Body of pancreas (tissue), 4 donors: ENCODE measurements around the gene TBCE. TPM values are rescaled to one million over a fixed set of nuclear protein-coding genes. Genes with fewer than 3 reads are reported as not detected.

Experiments
- ATAC-seq: fragments of 150-250 bp; one replicate; pipeline ENCODE4 v1.9.1; 2016
- DNase-seq, 4 donors: peaks; one replicate each; pipeline ENCODE4 v3.0.0-alpha.2; 2019
- H3K27ac ChIP-seq, 4 donors: fragments of 200-600 bp; sonication (generic); 1 replicate in 3 of 4; 2 replicates in 1 of 4; pipeline versions ENCODE4 v1.5.1 to v1.6.1; 2016 to 2019; ENCODE audit warnings: mild to moderate bottlenecking in 1 of 4, mixed read lengths in 1 of 4, moderate library complexity in 1 of 4
- H3K27me3 ChIP-seq, 2 donors: fragments of 200-600 bp; sonication (generic); one replicate each; pipeline ENCODE4 v1.6.0; 2016; ENCODE audit warnings: mild to moderate bottlenecking in 1 of 2
- H3K36me3 ChIP-seq, 2 donors: fragments of 200-600 bp; sonication (generic); replicated peaks in 1 of 2; 2 replicates each; pipeline ENCODE4 v1.5.1; 2016; ENCODE audit warnings: low read depth in 2 of 2; ENCODE audit not compliant: insufficient read depth in 1 of 2
- H3K4me1 ChIP-seq: fragments of 200-600 bp; sonication (generic); one replicate; pipeline ENCODE4 v1.6.0; 2016
- H3K4me3 ChIP-seq, 2 donors: fragments of 200-600 bp; sonication (generic); 1 replicate in 1 of 2; 2 replicates in 1 of 2; pipeline ENCODE4 v1.5.1; 2016 to 2019
- H3K9me3 ChIP-seq, 3 donors: fragments of 200-600 bp; sonication (generic); 1 replicate in 2 of 3; 2 replicates in 1 of 3; pipeline ENCODE4 v1.5.1; 2016
- POLR2A ChIP-seq, 3 donors: fragments of 450-650 bp; IDR thresholded peaks; one replicate each; pipeline ENCODE4 v1.6.1; 2016; ENCODE audit warnings: antibody characterized with exemption in 3 of 3, mild to moderate bottlenecking in 2 of 3
- WGBS, 2 donors: methylation state at CpG; one replicate each; pipeline ENCODE4 v1.1.5; 2017; 5-methylcytosine and 5-hydroxymethylcytosine counted together
- intact Hi-C: fragments of 100-400 bp; cut with DNase I; formaldehyde crosslinking; loops from one replicate; pipeline ENCODE4 v1.15.1; 2023
- total RNA-seq, 2 donors: library from RNA; depleted of rRNA; stranded (reverse); fragments of >200 nt; gene quantifications; one replicate each; pipeline ENCODE4 v1.1.0, GENCODE V29; 2016
- TF ChIP-seq, protein P1 (sequence below), 7 experiments: fragments of 450-650 bp in 4 of 7; fragments of 200-600 bp in 3 of 7; sonication (generic) in 3 of 7; IDR thresholded peaks; one replicate each; pipeline ENCODE4 v1.5.1; 2016 to 2019; ENCODE audit warnings: antibody characterized with exemption in 7 of 7

The TBCE gene
- total RNA-seq, 2 donors from 2014 or later = 15.0 to 22.1 TPM

DNA sequence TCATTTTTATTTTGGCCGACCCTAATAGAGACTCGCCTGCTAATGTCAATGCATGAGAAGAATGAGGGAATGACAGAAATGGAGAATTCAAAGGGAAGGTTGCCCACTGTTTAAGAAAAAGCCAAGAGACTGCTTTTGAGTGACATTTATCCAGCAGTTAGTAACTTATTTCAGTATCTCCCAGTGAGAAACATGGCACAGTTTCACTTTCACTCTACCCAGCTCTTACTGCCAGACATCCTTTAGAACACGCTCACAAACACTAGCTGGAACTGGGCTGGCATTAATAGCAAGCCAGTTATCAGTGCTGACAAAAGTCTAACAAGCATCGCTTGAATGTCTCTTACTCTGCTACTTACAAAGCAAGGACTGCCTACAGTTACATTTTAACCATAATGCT lies 30.3 kb upstream of the TBCE start:
- H3K27ac ChIP-seq = peak overlapping the region in 2 of 4 donors; percentile 19 to 66
- ATAC-seq (no peak), DNase-seq (peak in 1 of 4 donors; percentile 30)
- H3K27me3 ChIP-seq = no peaks in the 10 kb centered on the region
- peaks cover 0 to 2% of the 10 kb centered on the region in 2 donors for H3K36me3 ChIP-seq
- H3K4me3 ChIP-seq = no peak overlapping the region
- 83 to 93% methylated on average over 4 of the region's 4 CpGs for WGBS, 2 donors
- peaks cover 13% of the 10 kb centered on the region for H3K4me1 ChIP-seq
- H3K9me3 ChIP-seq = no peaks in the 10 kb centered on the region
- intact Hi-C loops = no loop called here
- no peak for TF ChIP-seq POLR2A (IDR thresholded peaks at IDR 0.05)
- TF ChIP-seq, protein P1, sequence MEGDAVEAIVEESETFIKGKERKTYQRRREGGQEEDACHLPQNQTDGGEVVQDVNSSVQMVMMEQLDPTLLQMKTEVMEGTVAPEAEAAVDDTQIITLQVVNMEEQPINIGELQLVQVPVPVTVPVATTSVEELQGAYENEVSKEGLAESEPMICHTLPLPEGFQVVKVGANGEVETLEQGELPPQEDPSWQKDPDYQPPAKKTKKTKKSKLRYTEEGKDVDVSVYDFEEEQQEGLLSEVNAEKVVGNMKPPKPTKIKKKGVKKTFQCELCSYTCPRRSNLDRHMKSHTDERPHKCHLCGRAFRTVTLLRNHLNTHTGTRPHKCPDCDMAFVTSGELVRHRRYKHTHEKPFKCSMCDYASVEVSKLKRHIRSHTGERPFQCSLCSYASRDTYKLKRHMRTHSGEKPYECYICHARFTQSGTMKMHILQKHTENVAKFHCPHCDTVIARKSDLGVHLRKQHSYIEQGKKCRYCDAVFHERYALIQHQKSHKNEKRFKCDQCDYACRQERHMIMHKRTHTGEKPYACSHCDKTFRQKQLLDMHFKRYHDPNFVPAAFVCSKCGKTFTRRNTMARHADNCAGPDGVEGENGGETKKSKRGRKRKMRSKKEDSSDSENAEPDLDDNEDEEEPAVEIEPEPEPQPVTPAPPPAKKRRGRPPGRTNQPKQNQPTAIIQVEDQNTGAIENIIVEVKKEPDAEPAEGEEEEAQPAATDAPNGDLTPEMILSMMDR (IDR thresholded peaks at IDR 0.05) = no peak

DNA sequence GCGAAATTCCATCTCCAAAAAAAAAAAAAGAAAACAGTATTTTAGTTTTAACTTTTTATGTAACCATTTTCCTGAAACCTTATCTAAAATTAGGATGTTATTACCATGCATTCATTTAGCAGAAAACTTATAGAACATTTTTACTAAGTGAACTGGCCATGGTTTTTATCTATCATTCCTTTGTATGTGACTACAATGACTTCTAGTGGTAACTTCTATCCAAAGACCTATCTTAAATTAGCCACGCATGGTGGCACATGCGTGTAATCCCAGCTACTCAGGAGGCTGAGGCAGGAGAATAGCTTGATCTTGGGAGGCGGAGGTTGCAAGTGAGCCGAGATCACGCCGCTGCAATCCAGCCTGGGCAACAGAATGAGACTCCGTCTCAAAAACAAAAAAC lies 27.5 kb upstream of the TBCE start:
- ATAC-seq (no peak), DNase-seq (no peak)
- Histone ChIP-seq H3K27ac (no peak overlapping the region), H3K9me3 (no peaks in the 10 kb centered on the region), H3K27me3 (no peaks in the 10 kb centered on the region), H3K36me3 (peaks cover 0 to 2% of the 10 kb centered on the region in 2 donors), H3K4me1 (peaks cover 7% of the 10 kb centered on the region), H3K4me3 (no peak overlapping the region)
- intact Hi-C loops = no loop called here
- WGBS, 2 donors = 75 to 85% methylated on average over 8 of the region's 8 CpGs
- TF ChIP-seq, protein P1 (IDR thresholded peaks at IDR 0.05) = peak in 1 of 7 experiments; percentile 12
- no peak for TF ChIP-seq POLR2A (IDR thresholded peaks at IDR 0.05)

DNA sequence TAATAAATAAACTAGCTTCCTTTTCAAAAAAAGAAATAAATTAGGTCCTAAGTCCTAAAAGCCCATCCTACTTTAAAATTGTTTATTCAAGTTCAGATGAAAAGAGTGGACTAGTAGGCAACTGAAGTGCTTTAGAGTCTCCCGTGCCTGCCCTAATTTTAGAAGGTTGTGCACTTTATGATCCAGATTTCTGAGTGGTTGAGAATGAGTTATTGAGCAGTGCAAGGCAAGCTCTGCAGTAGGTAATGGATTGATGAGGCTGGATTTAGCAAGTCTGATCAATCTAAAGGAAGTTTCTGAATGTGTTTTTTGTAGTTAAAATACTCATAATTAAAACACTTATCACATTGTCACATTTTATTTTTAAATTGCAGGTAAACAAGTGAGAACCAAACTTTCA lies 25.9 kb upstream of the TBCE start:
- H3K27me3 ChIP-seq = no peaks in the 10 kb centered on the region
- H3K4me3 ChIP-seq = no peak overlapping the region
- H3K9me3 ChIP-seq = no peaks in the 10 kb centered on the region
- TF ChIP-seq, protein P1 (IDR thresholded peaks at IDR 0.05) = no peak
- TF ChIP-seq POLR2A (IDR thresholded peaks at IDR 0.05) = no peak
- intact Hi-C loops = no loop called here
- H3K4me1 ChIP-seq = peaks cover 7% of the 10 kb centered on the region
- H3K27ac ChIP-seq = peak overlapping the region in 1 of 4 donors; percentile 24
- WGBS, 2 donors = 30 to 44% methylated on average over 1 of the region's 1 CpG
- peaks cover 0 to 2% of the 10 kb centered on the region in 2 donors for H3K36me3 ChIP-seq
- no peak for ATAC-seq
- no peak for DNase-seq

DNA sequence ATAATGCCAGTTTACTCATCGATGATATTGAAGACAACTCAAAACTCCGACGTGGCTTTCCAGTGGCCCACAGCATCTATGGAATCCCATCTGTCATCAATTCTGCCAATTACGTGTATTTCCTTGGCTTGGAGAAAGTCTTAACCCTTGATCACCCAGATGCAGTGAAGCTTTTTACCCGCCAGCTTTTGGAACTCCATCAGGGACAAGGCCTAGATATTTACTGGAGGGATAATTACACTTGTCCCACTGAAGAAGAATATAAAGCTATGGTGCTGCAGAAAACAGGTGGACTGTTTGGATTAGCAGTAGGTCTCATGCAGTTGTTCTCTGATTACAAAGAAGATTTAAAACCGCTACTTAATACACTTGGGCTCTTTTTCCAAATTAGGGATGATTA lies 25.2 kb upstream of the TBCE start:
- no peak for TF ChIP-seq POLR2A (IDR thresholded peaks at IDR 0.05)
- TF ChIP-seq, protein P1 (IDR thresholded peaks at IDR 0.05) = no peak
- Histone ChIP-seq H3K27ac (no peak overlapping the region), H3K4me3 (no peak overlapping the region), H3K27me3 (no peaks in the 10 kb centered on the region), H3K36me3 (no peaks in the 10 kb centered on the region), H3K4me1 (peaks cover 3% of the 10 kb centered on the region), H3K9me3 (no peaks in the 10 kb centered on the region)
- 52 to 56% methylated on average over 6 of the region's 6 CpGs for WGBS, 2 donors
- intact Hi-C loops = no loop called here
- DNase-seq = no peak
- no peak for ATAC-seq

DNA sequence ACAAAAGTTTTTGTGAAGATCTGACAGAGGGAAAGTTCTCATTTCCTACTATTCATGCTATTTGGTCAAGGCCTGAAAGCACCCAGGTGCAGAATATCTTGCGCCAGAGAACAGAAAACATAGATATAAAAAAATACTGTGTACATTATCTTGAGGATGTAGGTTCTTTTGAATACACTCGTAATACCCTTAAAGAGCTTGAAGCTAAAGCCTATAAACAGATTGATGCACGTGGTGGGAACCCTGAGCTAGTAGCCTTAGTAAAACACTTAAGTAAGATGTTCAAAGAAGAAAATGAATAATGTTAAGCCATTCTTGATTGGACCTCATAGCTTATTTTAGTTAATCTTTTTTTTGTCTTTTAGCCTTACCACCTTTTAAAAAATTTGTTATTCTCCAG lies 24.8 kb upstream of the TBCE start:
- ATAC-seq (no peak), DNase-seq (no peak)
- TF ChIP-seq, protein P1 (IDR thresholded peaks at IDR 0.05) = no peak
- no peak for TF ChIP-seq POLR2A (IDR thresholded peaks at IDR 0.05)
- Histone ChIP-seq H3K4me3 (no peak overlapping the region), H3K9me3 (no peaks in the 10 kb centered on the region), H3K27ac (no peak overlapping the region), H3K36me3 (no peaks in the 10 kb centered on the region), H3K27me3 (no peaks in the 10 kb centered on the region), H3K4me1 (no peaks in the 10 kb centered on the region)
- intact Hi-C loops = no loop called here
- 86 to 88% methylated on average over 3 of the region's 3 CpGs for WGBS, 2 donors
